HG02970 (cell line): Measurements from ENCODE around the gene TFDP3.

Experiments used
- ATAC-seq: cut with Tn5 transposase; IDR thresholded peaks from one replicate; pipeline ENCODE4 v1.9.1; 2021; ENCODE audit warnings: mild to moderate bottlenecking, moderate library complexity, moderate number of reproducible peaks; ENCODE audit not compliant: unreplicated experiment, low FRiP score

Gene TFDP3, protein sequence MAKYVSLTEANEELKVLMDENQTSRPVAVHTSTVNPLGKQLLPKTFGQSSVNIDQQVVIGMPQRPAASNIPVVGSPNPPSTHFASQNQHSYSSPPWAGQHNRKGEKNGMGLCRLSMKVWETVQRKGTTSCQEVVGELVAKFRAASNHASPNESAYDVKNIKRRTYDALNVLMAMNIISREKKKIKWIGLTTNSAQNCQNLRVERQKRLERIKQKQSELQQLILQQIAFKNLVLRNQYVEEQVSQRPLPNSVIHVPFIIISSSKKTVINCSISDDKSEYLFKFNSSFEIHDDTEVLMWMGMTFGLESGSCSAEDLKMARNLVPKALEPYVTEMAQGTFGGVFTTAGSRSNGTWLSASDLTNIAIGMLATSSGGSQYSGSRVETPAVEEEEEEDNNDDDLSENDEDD

DNA sequence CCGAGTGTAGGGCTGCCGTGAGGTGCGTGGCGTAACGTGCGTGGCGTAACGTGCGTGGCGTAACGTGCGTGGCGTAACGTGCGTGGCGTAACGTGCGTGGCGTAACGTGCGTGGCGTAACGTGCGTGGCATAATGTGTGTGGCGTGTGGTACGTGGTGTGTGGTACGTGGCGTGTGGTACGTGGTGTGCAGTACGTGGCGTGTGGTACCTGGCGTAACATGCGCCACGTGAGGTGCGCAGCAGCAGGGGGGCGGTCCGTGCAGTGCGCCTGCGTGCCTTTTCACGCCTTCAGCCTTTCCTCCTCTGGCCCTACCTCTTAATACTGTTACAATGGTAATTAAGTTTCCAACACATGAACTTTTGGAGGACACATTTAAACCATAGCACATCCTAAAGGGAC lies at the start of gene TFDP3:
Gene TFDP3 (minus strand): TSS at position 26 of the 400 bp plus-strand sequence. CDS start 95 bp downstream, outside the sequence.
- ATAC-seq: no peak

GRCh38 chrX:133267621-133268020 lies 49.5 kb upstream of the TFDP3 start:
- no peak for ATAC-seq

DNA sequence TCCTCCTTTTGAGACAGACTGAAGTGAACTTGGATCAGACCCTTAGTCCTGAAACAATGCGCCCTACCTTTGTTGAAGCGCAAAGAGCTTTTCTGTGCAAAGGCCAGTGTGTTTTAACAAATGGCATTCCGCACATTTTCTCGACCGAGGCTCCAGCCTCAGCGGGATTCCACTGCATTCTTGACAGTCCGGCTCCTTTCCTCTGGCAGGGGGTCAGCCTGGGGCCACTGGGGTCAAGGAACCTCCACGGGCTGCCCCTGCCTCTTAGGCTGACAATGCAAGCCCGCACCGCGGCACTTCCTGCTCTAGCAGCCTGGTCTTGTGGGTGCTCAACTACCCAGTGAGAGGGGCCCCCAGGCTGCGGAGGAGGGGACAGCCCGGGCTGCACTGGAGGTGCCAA lies 47.2 kb upstream of the TFDP3 start:
- ATAC-seq: no peak

- no peak for ATAC-seq
These were observed 40.3 kb upstream of the TFDP3 start for GRCh38 chrX:133258481-133258880.

GRCh38 chrX:133254666-133255065 lies 36.5 kb upstream of the TFDP3 start:
- no peak for ATAC-seq

- no peak for ATAC-seq
These were observed 33.0 kb upstream of the TFDP3 start for GRCh38 chrX:133251204-133251603.

- ATAC-seq: no peak
These were observed 32.3 kb upstream of the TFDP3 start for GRCh38 chrX:133250184-133251100.

GRCh38 chrX:133249266-133250058 lies 31.3 kb upstream of the TFDP3 start:
- no peak for ATAC-seq

DNA sequence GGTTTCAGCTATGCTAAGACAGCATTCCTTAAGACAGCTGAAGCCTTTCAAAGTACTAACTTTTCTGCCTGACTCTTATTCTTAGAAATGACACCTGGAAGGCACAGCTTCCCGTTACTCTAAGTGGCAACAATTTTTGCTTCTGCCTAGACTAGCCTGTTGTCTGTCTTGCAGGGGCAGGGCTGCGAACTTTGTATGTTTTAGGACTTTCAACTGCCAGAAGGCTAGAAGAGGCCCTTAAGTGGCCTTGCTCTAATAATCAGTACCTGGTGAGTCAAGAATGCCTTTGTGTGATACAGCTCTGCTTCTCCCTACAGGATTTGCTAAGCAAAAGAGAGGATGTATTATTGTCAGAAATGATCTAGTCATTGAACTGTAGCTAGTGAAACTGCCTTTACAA lies 30.0 kb upstream of the TFDP3 start:
- no peak for ATAC-seq

- ATAC-seq: no peak
These were observed 28.8 kb upstream of the TFDP3 start for GRCh38 chrX:133246921-133247320.

DNA sequence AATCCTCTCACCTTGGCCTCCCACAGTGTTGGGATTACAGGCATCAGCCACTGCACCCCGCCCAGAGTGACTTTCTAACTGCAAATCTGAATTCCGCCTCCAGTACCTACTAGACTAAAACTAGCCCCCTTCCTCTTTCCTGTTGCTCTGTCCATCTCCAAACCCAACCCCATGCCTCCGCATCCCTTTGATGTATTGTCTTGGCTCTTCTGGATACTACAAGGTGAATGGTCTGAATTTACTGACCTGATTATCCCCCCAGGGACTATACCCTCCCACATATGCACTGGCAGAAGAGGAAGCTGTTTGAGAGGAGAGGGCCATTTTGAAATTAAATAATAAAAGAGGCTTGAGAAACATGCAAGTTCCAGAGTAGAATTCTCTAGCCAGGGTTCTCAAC lies 17.7 kb upstream of the TFDP3 start:
- no peak for ATAC-seq

DNA sequence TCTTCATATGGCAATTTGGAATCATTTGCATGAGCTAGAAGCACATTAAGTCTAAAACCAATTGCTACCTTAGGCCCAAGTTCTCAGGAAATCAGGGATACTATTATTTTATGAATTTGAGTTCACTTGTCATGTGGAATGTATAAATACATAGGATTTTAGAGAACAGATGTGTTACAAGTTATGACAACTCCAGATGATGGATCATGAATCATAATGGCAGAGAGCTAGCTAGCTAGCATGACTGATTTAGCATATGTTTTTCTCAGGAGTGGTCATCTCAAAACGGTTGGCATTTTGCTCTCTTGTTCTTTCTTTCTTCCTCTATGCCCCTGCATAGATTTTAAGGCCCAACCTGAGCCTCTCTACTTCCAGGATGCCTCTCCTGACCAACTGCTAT lies 14.2 kb upstream of the TFDP3 start:
- ATAC-seq: no peak

GRCh38 chrX:133229361-133229760 lies 11.2 kb upstream of the TFDP3 start:
- ATAC-seq: no peak

GRCh38 chrX:133215747-133216146 lies 2.4 kb downstream of the TFDP3 start:
- ATAC-seq: no peak

GRCh38 chrX:133215017-133215416 lies 3.1 kb downstream of the TFDP3 start:
- no peak for ATAC-seq

DNA sequence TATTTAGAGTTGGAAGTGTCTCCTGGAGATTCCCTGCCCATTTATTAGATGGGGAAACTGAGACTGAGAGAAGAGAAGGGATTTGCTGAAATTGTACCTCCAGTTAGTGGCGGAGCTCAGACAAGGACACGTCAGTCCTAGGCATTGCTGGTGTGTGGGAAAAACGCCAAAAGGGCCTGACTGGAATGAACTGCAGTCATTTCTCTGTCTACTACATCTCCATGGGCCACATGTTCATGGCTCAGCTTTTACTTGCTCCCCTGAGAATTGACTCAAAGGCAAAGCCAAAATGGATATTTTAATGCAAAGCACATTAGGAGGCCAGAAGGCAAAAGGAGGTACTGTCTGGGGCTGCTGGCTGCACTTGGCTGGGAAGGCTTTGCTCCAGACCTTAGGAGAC lies 3.9 kb downstream of the TFDP3 start:
- no peak for ATAC-seq

DNA sequence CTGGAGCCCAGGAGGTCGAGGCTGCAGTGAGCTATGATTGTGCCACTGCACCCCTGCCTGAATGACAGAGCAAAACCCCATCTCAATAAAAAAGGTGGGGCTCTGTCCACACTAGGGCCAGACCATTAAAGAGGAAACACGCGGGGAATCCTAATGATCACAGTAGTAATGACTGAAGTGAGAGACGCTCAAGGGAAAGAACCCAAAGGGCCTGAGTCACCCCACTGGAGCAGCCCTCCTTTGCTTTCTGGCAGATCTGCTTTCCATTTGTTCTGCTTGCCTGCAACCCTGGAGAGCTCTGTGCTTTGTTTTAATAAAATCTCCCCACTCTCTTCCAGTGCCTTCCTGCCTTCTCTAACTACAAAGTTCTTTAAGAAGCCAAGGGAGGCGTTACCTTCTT lies 5.0 kb downstream of the TFDP3 start:
- no peak for ATAC-seq

GRCh38 chrX:133207751-133208150 lies 10.4 kb downstream of the TFDP3 start:
- no peak for ATAC-seq

DNA sequence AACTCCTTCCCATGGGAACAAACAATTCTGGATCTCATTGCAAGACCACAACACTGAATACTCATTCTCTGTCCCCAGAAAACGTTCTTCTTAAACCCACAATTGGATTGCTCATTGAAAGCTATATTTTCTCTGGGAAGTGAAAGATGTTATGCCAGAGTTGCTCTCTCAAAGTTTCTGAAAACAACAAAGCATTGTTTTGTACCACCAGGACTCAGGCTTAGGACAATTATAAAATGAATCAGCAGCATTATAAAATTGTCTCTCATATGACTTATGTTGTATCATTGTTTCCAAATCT lies 26.5 kb downstream of the TFDP3 start:
- no peak for ATAC-seq

DNA sequence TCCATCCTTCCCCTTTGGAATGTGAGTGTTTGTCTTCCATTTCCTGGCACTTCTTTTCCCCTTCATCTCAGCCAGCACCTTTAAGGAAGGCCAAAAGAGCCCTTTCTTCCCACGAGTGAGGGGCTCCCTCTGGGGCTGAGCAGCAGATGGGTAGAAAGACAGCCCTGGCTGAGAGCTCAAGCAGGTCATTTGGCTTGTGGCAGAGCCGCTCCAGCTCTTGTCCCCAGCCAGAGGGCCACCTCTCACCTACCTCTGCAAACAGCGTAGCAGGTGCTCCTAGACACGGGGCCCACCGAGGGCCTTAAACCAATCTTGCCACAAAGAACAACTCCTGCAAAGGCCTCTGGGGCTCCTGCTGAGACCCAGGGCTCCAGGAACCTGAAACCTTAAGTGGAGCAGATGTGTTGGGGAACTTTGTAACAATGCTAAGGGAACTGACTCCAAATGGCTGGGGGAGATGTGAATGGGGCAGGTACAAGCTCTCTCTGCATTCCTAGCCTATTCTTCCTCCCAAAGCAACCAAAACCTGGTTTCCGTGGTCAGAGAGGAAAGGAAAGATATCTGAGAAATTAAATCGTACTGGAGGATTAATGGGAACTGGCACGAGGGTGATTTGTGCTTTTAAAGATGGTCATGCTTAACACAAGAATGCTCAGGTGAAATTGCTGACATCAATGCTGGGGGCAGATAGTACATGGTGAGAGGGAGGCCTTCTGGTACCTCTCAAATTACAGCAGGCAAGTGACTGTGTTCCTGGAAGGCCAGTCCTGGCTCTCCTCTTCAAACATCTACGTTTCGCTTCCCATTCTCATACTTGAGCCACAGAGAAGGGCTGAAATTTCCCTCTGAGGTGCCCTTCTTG lies 27.0 kb downstream of the TFDP3 start:
- ATAC-seq: no peak
